Activated naive CD4-positive, alpha-beta T cell treated with anti-CD3 and anti-CD28 coated beads for 36 hours (primary cell): ENCODE data around the gene SPAAR. TPM values are rescaled to one million over a fixed set of nuclear protein-coding genes. Genes with fewer than 3 reads are reported as not detected.
"Not testable (repeated sequence)": the region's sequence is repeated elsewhere in the genome, so short reads cannot be mapped to it uniquely, and the experiment has no call there.

Source experiments
- CTCF ChIA-PET: fragments of 350-600 bp; sonication (Branson Sonifier 250); formaldehyde crosslinking; loops from one replicate; lab custom pipeline; 2021; ENCODE audit warnings: antibody characterized with exemption; lab: Charles Lee
- DNase-seq: peaks from one replicate; pipeline ENCODE4 v3.0.0-alpha.2; 2020
- H3K27ac Mint-ChIP-seq: one replicate; pipeline ENCODE4 v1.8.0; 2021; ENCODE audit warnings: mild to moderate bottlenecking, mixed read lengths
- H3K27me3 Mint-ChIP-seq: one replicate; pipeline ENCODE4 v1.8.0; 2021; ENCODE audit warnings: low read depth, mixed read lengths
- H3K36me3 Mint-ChIP-seq: one replicate; pipeline ENCODE4 v1.8.0; 2021; ENCODE audit warnings: low read depth, mixed read lengths
- H3K4me1 Mint-ChIP-seq: one replicate; pipeline ENCODE4 v1.8.0; 2021; ENCODE audit warnings: low read depth, mixed read lengths
- H3K4me3 Mint-ChIP-seq: one replicate; pipeline ENCODE4 v1.8.0; 2021; ENCODE audit warnings: mild to moderate bottlenecking, moderate library complexity, mixed read lengths
- H3K9me3 Mint-ChIP-seq: one replicate; pipeline ENCODE4 v1.8.0; 2021; ENCODE audit warnings: mixed read lengths
- intact Hi-C: fragments of 100-400 bp; cut with micrococcal nuclease; formaldehyde crosslinking; loops from one replicate; pipeline ENCODE4 v1.15.1; 2023
- total RNA-seq, 2 experiments: library from RNA; stranded (reverse); gene quantifications; one replicate each; pipeline ENCODE4 v1.2.3, GENCODE V29; 2021

The SPAAR gene
- total RNA-seq, 2 experiments from 2014 or later = not detected

GRCh38 chr9:35913429-35913828 lies 4.1 kb downstream of the SPAAR start:
- CTCF ChIA-PET = interaction anchor here (0.5 to 1.2 kb wide), 5 partner anchors 10 to 146 kb away, joined by 3 to 6 read pairs (median 3); no protein-coding TSS in a partner anchor

GRCh38 chr9:35914301-35914807 lies 5.1 kb downstream of the SPAAR start:
- DNase-seq = peak; percentile 35
- Mint-ChIP-seq H3K27ac (no peak overlapping the region), H3K9me3 (no peaks in the 10 kb centered on the region), H3K27me3 (no peaks in the 10 kb centered on the region), H3K4me3 (no peak overlapping the region), H3K4me1 (peaks cover 29% of the 10 kb centered on the region), H3K36me3 (no peaks in the 10 kb centered on the region)
- intact Hi-C loops = loop anchor here (5.0 kb wide), 1 partner anchor 93 kb away; no protein-coding TSS in a partner anchor
- CTCF ChIA-PET = interaction anchor here (0.6 to 1.2 kb wide), 2 partner anchors 23 to 30 kb away, joined by 6 read pairs; no protein-coding TSS in a partner anchor

More at GRCh38 chr9:35913429-35913828, 4.1 kb downstream of the SPAAR start:
- H3K36me3 Mint-ChIP-seq, H3K27me3 Mint-ChIP-seq, DNase-seq, H3K9me3 Mint-ChIP-seq, H3K27ac Mint-ChIP-seq, H3K4me3 Mint-ChIP-seq: not testable (repeated sequence)
- H3K4me1 Mint-ChIP-seq = peaks cover 38% of the 10 kb centered on the region
- intact Hi-C loops = loop anchor here (5.0 kb wide), 1 partner anchor 94 kb away; no protein-coding TSS in a partner anchor

- CTCF ChIA-PET = no interaction called here
- Mint-ChIP-seq H3K4me1 (peaks cover 20% of the 10 kb centered on the region), H3K4me3 (no peak overlapping the region), H3K36me3 (no peaks in the 10 kb centered on the region), H3K27ac (no peak overlapping the region), H3K27me3 (no peaks in the 10 kb centered on the region), H3K9me3 (no peaks in the 10 kb centered on the region)
- intact Hi-C loops = no loop called here
- no peak for DNase-seq
Observed at GRCh38 chr9:35915681-35916294, 6.5 kb downstream of the SPAAR start.

GRCh38 chr9:35917261-35917660 lies 8.0 kb downstream of the SPAAR start:
- peaks cover 8% of the 10 kb centered on the region for H3K4me1 Mint-ChIP-seq
- intact Hi-C loops = no loop called here
- H3K9me3 Mint-ChIP-seq = no peaks in the 10 kb centered on the region
- no peak overlapping the region for H3K27ac Mint-ChIP-seq
- H3K36me3 Mint-ChIP-seq = no peaks in the 10 kb centered on the region
- no peak for DNase-seq
- CTCF ChIA-PET = interaction anchor here (0.7 to 2.1 kb wide), 2 partner anchors 14 to 28 kb away, joined by 4 to 8 read pairs; no protein-coding TSS in a partner anchor
- no peaks in the 10 kb centered on the region for H3K27me3 Mint-ChIP-seq
- no peak overlapping the region for H3K4me3 Mint-ChIP-seq

GRCh38 chr9:35918780-35919179 lies 9.5 kb downstream of the SPAAR start:
- Mint-ChIP-seq H3K27ac (no peak overlapping the region), H3K4me1 (peaks cover 14% of the 10 kb centered on the region)

GRCh38 chr9:35919212-35920008 lies 10.1 kb downstream of the SPAAR start:
- no peak overlapping the region for H3K27ac Mint-ChIP-seq
- H3K27me3 Mint-ChIP-seq = no peaks in the 10 kb centered on the region
- CTCF ChIA-PET = interaction anchor here (0.7 to 2.6 kb wide), 5 partner anchors 16 to 89 kb away, joined by 3 to 10 read pairs (median 8); no protein-coding TSS in a partner anchor

More at GRCh38 chr9:35918780-35919179, 9.5 kb downstream of the SPAAR start:
- Mint-ChIP-seq H3K4me3 (no peak overlapping the region), H3K27me3 (no peaks in the 10 kb centered on the region), H3K36me3 (no peaks in the 10 kb centered on the region), H3K9me3 (no peaks in the 10 kb centered on the region)
- CTCF ChIA-PET = interaction anchor here (1.2 to 2.6 kb wide), 4 partner anchors 16 to 90 kb away, joined by 4 to 10 read pairs (median 8); no protein-coding TSS in a partner anchor
- intact Hi-C loops = no loop called here
- DNase-seq = no peak

GRCh38 chr9:35920051-35920620 lies 10.8 kb downstream of the SPAAR start:
- no peak for DNase-seq

More at GRCh38 chr9:35919212-35920008, 10.1 kb downstream of the SPAAR start:
- Mint-ChIP-seq H3K4me3 (no peak overlapping the region), H3K4me1 (peaks cover 21% of the 10 kb centered on the region), H3K36me3 (no peaks in the 10 kb centered on the region), H3K9me3 (no peaks in the 10 kb centered on the region)
- DNase-seq = no peak
- intact Hi-C loops = no loop called here

GRCh38 chr9:35923598-35923926 lies 14.3 kb downstream of the SPAAR start:
- no peaks in the 10 kb centered on the region for H3K27me3 Mint-ChIP-seq
- DNase-seq = no peak
- H3K9me3 Mint-ChIP-seq = no peaks in the 10 kb centered on the region
- peaks cover 26% of the 10 kb centered on the region for H3K4me1 Mint-ChIP-seq
- no peaks in the 10 kb centered on the region for H3K36me3 Mint-ChIP-seq
- H3K4me3 Mint-ChIP-seq = no peak overlapping the region
- no peak overlapping the region for H3K27ac Mint-ChIP-seq
- intact Hi-C loops = no loop called here
- CTCF ChIA-PET = interaction anchor here (1.6 to 2.4 kb wide), 4 partner anchors 17 to 22 kb away, joined by 6 to 13 read pairs (median 8); no protein-coding TSS in a partner anchor

More at GRCh38 chr9:35920051-35920620, 10.8 kb downstream of the SPAAR start:
- CTCF ChIA-PET = interaction anchor here (0.7 to 2.6 kb wide), 5 partner anchors 17 to 88 kb away, joined by 3 to 10 read pairs (median 4); no protein-coding TSS in a partner anchor
- intact Hi-C loops = no loop called here
- Mint-ChIP-seq H3K36me3 (no peaks in the 10 kb centered on the region), H3K9me3 (no peaks in the 10 kb centered on the region), H3K27me3 (no peaks in the 10 kb centered on the region), H3K4me3 (no peak overlapping the region), H3K4me1 (peaks cover 26% of the 10 kb centered on the region), H3K27ac (no peak overlapping the region)

GRCh38 chr9:35923927-35924763 lies 14.9 kb downstream of the SPAAR start:
- CTCF ChIA-PET = interaction anchor here (0.9 to 2.4 kb wide), 5 partner anchors 16 to 83 kb away, joined by 4 to 13 read pairs (median 7); no protein-coding TSS in a partner anchor
- Mint-ChIP-seq H3K4me3 (no peak overlapping the region), H3K4me1 (peaks cover 26% of the 10 kb centered on the region), H3K27ac (no peak overlapping the region), H3K36me3 (no peaks in the 10 kb centered on the region), H3K27me3 (no peaks in the 10 kb centered on the region), H3K9me3 (no peaks in the 10 kb centered on the region)
- peak; percentile 76 for DNase-seq
- intact Hi-C loops = loop anchor here (1.0 kb wide), 2 partner anchors 8 to 16 kb away; no protein-coding TSS in a partner anchor

- H3K27ac Mint-ChIP-seq = no peak overlapping the region
- no peaks in the 10 kb centered on the region for H3K9me3 Mint-ChIP-seq
- H3K4me1 Mint-ChIP-seq = peaks cover 21% of the 10 kb centered on the region
- no peaks in the 10 kb centered on the region for H3K27me3 Mint-ChIP-seq
- H3K36me3 Mint-ChIP-seq = no peaks in the 10 kb centered on the region
- CTCF ChIA-PET = interaction anchor here (2.3 kb wide), 1 partner anchor 16 kb away, joined by 7 read pairs; no protein-coding TSS in a partner anchor
- no peak overlapping the region for H3K4me3 Mint-ChIP-seq
- intact Hi-C loops = no loop called here
- no peak for DNase-seq
Observed at GRCh38 chr9:35928591-35929452, 19.5 kb downstream of the SPAAR start.
